Neural cell (in vitro differentiated cells): ENCODE results near the gene USP31.

Experiments used
- CTCF ChIP-seq: fragments of 450-650 bp; IDR thresholded peaks from 2 replicates; pipeline ENCODE4 v1.5.1; 2014; ENCODE audit warnings: antibody characterized with exemption, mild to moderate bottlenecking, moderate library complexity; ENCODE audit not compliant: poor library complexity, severe bottlenecking
- EP300 ChIP-seq: fragments of 450-650 bp; conservative IDR thresholded peaks from 2 replicates; pipeline ENCODE4 v1.6.1; 2014; ENCODE audit warnings: antibody characterized with exemption, mild to moderate bottlenecking, moderate library complexity; ENCODE audit not compliant: poor library complexity, severe bottlenecking
- EZH2 ChIP-seq: fragments of 200-600, 300-800 bp; shearing (Covaris generic), sonication (generic); IDR thresholded peaks from 2 replicates; pipeline ENCODE4 v1.6.1; 2014; ENCODE audit warnings: antibody characterized with exemption, low read length, borderline replicate concordance, mild to moderate bottlenecking; ENCODE audit not compliant: insufficient read depth, poor library complexity, severe bottlenecking
- POLR2AphosphoS5 ChIP-seq: IDR thresholded peaks from 2 replicates; pipeline ENCODE4 v1.6.1; 2012
- RAD21 ChIP-seq: fragments of 450-650 bp; conservative IDR thresholded peaks from 2 replicates; pipeline ENCODE4 v1.6.1; 2014; ENCODE audit warnings: antibody characterized with exemption, mild to moderate bottlenecking, moderate library complexity
- REST ChIP-seq: IDR thresholded peaks from 2 replicates; pipeline ENCODE4 v1.6.1; 2012; ENCODE audit warnings: borderline replicate concordance
- TAF1 ChIP-seq: IDR thresholded peaks from 2 replicates; pipeline ENCODE4 v1.6.1; 2012; ENCODE audit warnings: low read depth

DNA sequence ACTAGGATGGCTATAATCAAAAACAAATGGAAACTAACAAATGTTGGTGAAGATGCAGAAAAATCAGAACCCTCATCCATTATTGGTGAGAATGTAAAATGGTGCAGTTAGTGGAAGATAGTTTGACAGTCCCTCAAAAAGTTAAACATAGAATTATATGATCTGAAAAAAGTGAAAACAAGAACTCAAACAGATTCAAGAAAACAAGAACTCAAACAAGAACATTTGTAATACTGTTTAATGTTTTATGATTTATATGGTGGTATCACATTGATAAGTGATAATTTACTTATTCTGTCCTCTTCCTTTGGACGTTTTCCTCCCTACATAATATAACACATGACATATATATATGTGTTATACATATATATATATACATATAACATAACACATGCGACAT is 12.0 kb downstream of the USP31 start:
- no peak for TF ChIP-seq EP300
- no peak for TF ChIP-seq POLR2AphosphoS5
- no peak for TF ChIP-seq CTCF
- no peak for TF ChIP-seq REST
- TF ChIP-seq EZH2: no peak
- TF ChIP-seq TAF1: no peak
- TF ChIP-seq RAD21: no peak
